ENCODE measurements around the gene MVK.

GRCh38 chr12:109580684-109581333, 7.2 kb downstream of the MVK start:
- TF ChIP-seq EZH2 (IDR thresholded peaks at IDR 0.05; ENCODE audit: borderline replicate concordance, low read length) (no peak), CTCF (conservative IDR thresholded peaks at IDR 0.05 in 1 of 2, IDR thresholded peaks at IDR 0.05 in 1 of 2; ENCODE audit: extremely low read depth in 1 of 2, insufficient read depth in 1 of 2, low read depth in 1 of 2, low read length in 2 of 2) (no peak)
